LNCaP clone FGC (cell line): ENCODE results near the gene ANKHD1.

Experiments used
- DNase-seq: peaks from one replicate; pipeline ENCODE4 v3.0.0-alpha.2; 2011; ENCODE audit warnings: low read depth
- H3K4me3 ChIP-seq: 2 replicates; pipeline ENCODE4 v1.5.1; 2011; ENCODE audit warnings: mild to moderate bottlenecking, low read depth, low read length, control low read depth
- CTCF ChIP-seq: IDR thresholded peaks from 2 replicates; pipeline ENCODE4 v1.5.1; 2012; ENCODE audit warnings: mild to moderate bottlenecking; ENCODE audit not compliant: control insufficient read depth, insufficient read depth; ENCODE audit errors: extremely low read depth

ANKHD1 gene

GRCh38 chr5:140497897-140498296 lies 96.3 kb downstream of the ANKHD1 start:
- no peak for TF ChIP-seq CTCF
- peak; percentile 61 for DNase-seq
- no peak overlapping the region for H3K4me3 ChIP-seq

GRCh38 chr5:140498591-140498990 lies 97.0 kb downstream of the ANKHD1 start:
- DNase-seq: no peak
- no peak for TF ChIP-seq CTCF
- no peak overlapping the region for H3K4me3 ChIP-seq

GRCh38 chr5:140502834-140503233 lies 101.2 kb downstream of the ANKHD1 start:
- no peak for TF ChIP-seq CTCF
- H3K4me3 ChIP-seq: no peak overlapping the region
- no peak for DNase-seq

GRCh38 chr5:140509898-140510297 lies 108.3 kb downstream of the ANKHD1 start:
- DNase-seq: no peak
- TF ChIP-seq CTCF: no peak
- no peak overlapping the region for H3K4me3 ChIP-seq

- no peak for DNase-seq
- TF ChIP-seq CTCF: no peak
- no peak overlapping the region for H3K4me3 ChIP-seq
Measured at GRCh38 chr5:140513124-140513523, 111.5 kb downstream of the ANKHD1 start.

- no peak overlapping the region for H3K4me3 ChIP-seq
- no peak for DNase-seq
- no peak for TF ChIP-seq CTCF
Measured at GRCh38 chr5:140524003-140524402, 122.4 kb downstream of the ANKHD1 start.

- DNase-seq: no peak
- no peak for TF ChIP-seq CTCF
- no peak overlapping the region for H3K4me3 ChIP-seq
Measured at GRCh38 chr5:140540227-140540626, 138.6 kb downstream of the ANKHD1 start.
